Muscle of back (tissue), 11 donors: ENCODE data around the gene GAB1. TPM values are rescaled to one million over a fixed set of nuclear protein-coding genes. Genes with fewer than 3 reads are reported as not detected.
A peak's percentile ranks its signal among the peaks of the same experiment; 100 is the strongest.

Experiments used
- DNase-seq, 3 donors: peaks; one replicate each; pipeline versions ENCODE4 v3.0.0 to v3.0.0-alpha.2; 2013
- polyA plus RNA-seq, 10 donors: library from polyadenylated mRNA; unstranded; fragments of 120-200 nt; gene quantifications; one replicate each; pipeline ENCODE4 v1.2.1, GENCODE V29; 2013; ENCODE audit not compliant: insufficient read length in 10 of 10

GAB1 gene
- polyA plus RNA-seq, 10 donors: 25.3 to 39.8 (median 32.7) TPM

GRCh38 chr4:143356493-143356892 lies 19.8 kb downstream of the GAB1 start:
- DNase-seq: peak in 1 of 3 donors; percentile 55

- no peak for DNase-seq
Measured at GRCh38 chr4:143357161-143357845, 20.6 kb downstream of the GAB1 start.

DNA sequence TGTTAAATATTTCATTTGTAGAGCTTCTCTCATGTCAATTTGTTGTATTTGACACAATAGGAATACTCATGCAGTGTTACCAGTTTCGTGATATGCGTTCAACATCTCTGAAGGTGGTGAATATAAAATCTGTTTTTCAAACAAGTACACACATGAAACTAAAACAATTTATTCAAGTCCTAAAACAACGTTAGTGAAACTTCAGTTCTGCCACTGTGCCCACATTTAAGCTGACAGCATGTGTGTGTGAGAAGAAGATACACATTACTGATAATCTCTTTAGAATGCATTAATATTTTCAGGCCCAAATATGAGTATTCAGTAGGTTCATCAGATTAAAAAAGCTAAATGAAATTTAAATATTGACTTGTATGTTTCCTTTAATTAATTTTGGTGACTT lies 21.7 kb downstream of the GAB1 start:
- no peak for DNase-seq

DNA sequence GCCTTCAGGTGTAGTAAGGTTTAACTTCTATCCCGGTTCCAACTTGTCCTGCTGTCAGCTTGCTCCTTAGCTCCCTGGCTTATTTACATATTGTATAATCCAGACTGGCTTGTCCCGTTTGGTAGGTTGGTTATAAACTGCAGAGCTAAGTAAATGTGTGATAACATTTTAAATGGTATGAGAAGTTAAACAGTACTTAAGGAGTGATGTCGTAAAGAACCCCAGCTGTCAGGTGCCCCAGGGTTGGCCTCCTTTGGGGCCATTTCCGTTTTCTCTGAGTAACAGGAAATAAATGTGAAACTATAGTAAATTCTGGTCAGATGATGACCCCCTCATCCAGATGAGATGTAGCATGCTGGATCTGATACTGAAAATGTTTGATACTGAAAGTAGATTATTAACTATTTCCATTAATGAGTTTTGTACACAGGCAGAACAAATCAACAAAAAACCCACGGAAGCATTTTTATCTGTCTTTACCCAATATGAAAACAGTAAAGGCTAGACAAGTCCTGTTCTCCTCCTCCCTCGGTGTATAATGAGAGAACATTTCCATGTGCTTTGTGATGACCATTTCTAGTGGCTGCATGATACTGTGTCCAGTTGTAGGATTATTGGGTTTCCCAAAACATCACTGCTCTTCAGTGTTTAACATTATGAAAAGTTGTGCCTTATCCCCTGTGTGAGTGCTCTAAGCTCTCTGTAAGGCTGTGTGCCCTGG lies 22.4 kb downstream of the GAB1 start:
- DNase-seq: peak in 2 of 3 donors; percentile 52 to 77

DNA sequence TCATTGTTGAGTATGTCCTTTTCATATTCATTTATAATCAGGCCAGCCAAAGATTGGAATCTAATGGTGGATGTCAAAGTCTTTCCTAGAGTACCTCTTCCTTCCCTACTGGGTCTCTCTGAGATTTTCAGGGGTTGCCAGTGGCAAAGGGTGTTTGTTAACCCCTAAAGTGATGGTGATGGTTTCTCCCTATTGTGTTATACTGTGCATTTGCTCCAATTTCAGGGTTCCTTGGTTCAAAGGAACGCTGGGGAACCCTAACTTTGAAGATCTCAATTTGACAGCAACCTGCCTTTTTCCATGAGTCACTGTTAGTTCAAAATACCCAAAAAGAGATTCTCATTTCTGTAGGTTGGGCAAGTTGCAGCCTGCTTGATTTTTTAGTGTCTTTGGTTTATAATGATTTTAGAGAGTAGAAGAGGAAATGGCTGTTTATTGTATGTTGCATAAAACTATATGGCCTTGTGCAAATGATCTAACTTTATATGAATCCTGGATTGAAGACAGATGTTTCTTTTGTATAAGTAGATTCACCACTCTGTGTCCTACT lies 23.0 kb downstream of the GAB1 start:
- DNase-seq: peak in 1 of 3 donors; percentile 36

DNA sequence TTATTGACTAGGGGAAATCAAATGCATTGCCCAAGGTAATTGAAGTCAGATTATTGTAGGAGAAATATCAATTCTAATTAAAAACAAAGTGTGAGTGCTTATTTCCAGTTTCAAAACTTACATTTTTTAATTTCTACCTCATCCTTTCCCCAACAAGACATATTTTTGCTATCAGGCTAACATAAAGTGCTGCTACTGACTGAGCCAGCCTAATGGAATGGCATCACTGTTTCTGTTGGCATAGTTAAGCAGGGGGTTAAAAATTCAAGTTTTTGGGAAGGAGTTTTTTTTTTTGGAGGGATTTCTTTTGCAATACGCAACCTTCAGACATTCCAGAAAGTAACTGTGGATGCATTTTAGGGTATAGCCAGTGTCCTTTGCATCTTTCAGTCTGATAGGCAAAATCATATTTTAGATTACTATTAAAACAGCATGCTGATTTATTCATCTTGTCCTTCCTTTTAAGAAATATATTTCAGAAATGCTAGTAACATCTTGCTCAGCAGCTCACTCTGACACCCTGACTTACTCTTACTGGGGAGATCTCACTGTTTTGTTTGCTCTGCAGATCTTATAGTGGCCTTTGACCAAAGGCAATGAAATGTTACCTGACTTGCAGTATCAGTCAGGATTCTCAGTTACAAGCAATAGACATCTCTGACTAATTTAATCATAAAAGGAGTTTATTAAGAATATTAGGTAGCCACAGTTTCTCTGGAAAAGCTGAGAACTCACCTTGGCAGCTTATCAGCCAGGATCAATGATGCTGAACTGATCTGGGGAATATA lies 24.4 kb downstream of the GAB1 start:
- DNase-seq: no peak

GRCh38 chr4:143362349-143363046 lies 25.8 kb downstream of the GAB1 start:
- no peak for DNase-seq

DNA sequence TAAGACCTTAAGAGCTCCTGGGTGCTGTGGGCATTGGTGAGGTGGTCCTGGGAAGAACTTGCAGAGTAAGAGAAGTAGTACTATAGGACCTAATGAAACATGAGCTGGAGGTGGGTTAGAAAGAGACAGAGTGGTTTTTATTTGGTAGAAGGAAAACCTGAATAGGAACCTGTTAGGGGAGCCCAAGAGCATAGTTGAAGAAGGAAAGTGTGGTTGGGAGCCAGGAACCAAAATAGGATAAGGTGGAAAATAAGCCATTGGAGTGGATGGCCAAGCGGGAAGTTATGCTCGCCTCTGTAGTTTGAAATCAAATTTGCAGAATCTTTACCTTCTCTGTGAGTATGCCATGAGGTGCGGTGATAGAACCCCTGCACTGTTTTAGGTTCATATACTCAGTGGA lies 26.7 kb downstream of the GAB1 start:
- no peak for DNase-seq

GRCh38 chr4:143364063-143364462 lies 27.4 kb downstream of the GAB1 start:
- no peak for DNase-seq

GRCh38 chr4:143367863-143368262 lies 31.2 kb downstream of the GAB1 start:
- no peak for DNase-seq

- DNase-seq: no peak
Measured at GRCh38 chr4:143369552-143369951, 32.9 kb downstream of the GAB1 start.

GRCh38 chr4:143372093-143372915 lies 35.6 kb downstream of the GAB1 start:
- peak in 1 of 3 donors; percentile 50 for DNase-seq

GRCh38 chr4:143374255-143374654 lies 37.6 kb downstream of the GAB1 start:
- DNase-seq: no peak

DNA sequence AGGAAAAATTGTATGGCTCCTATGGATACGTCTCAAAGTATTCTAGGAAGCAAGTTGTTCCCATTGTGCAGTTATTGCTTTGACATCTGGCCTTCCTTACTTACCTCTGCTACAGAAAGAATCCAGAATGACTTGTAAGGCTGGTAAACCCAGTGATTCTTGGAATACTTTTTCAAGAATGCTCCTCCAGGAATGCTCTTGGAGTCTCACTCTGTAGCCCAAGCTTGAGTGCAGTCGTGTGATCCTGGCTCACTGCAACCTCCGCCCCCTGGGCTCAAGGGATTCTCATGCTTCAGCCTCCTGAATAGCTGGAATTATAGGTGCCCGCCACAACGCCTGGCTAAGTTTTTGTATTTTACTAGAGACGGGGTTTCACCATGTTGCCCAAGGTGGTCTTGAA lies 38.1 kb downstream of the GAB1 start:
- no peak for DNase-seq

GRCh38 chr4:143375326-143376073 lies 38.8 kb downstream of the GAB1 start:
- DNase-seq: peak in 1 of 3 donors; percentile 38

DNA sequence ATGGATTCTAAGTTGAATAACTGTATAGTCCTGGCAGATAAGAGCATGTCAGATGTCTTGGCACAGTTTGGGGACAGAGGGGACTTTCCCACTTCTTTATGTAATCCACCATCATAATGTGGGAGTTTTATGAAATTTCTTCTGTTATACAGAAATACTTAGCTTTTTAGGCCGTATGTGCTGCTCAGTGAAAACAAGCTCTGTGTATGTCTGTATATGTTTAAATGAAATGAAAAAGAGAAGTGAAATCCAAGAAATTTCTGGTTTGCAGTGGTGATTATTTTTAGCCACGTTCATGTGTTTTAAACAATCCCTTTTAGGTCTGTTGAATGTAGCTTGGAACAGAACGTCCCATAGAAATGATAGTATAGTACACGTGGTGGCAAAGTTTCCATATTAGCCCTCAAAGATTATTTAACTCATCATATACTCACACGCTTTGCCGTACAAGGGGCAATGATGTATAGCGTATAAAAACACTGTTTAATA lies 41.0 kb downstream of the GAB1 start:
- DNase-seq: peak in 2 of 3 donors; percentile 49 to 71

GRCh38 chr4:143380629-143381028 lies 44.0 kb downstream of the GAB1 start:
- DNase-seq: peak; percentile 52 to 90 (median 76)

DNA sequence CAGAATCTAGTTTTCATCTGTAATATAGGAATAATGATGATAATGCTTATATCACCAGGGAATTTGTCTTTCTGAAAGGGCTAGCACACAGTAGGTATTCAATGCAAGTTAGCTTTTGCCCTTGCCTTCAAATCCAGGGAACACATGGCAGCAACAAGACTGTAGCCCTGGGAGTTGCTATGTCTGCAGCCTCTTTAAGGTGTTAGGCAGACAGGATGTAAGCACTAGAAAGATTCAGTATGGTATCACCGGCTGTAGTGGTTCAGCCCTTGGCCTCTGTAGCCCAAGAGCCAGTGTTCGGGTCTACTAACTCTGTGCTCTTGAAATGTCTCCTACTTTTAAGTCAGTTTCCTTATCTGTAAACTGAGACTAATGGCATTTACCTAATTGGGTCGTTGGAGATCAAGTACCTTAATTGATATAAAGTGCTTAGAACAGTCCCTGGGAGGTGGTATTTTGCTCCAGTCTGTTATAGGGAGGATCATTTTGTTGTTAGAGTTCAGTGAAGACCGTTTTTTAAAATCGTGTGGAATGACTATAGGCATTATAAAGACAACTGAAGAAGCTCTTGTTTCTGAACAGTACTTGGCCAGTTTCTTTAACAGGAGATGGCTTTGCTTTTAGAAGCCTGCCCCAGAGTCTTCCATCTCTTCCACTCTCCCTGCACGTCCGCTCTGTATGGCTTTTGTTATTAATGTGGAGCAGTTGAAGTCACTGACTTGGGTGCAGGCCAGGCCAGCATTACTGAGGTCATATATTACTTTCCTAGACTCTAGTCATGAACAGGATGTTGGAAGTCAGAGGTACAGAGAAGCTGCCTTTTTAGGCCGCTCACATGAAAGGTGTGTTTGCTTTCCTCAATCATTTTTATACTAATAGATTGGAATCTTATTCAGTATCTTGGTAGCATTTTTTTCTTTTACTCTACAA lies 44.8 kb downstream of the GAB1 start:
- DNase-seq: peak; percentile 92 to 96 (median 93)

DNA sequence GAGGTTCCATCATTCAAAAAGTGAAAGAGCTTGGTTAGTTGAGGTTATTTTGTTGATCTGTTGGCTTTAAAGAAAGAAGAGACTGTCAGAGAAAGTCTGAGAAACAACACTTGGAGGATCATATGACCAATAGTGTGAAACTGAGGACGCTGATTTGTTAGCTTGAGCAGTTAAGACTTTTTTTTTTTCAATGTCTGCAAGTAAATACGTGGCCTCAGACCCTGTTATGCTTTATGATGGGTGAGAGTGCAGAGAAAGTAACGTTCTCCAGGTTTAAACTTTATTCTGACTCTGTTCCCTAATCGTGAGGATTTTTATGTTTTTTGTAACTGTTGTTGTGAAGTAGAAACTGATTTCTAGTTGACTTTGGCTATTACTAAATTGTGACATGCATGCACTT lies 45.9 kb downstream of the GAB1 start:
- peak in 2 of 3 donors; percentile 48 to 72 for DNase-seq
